SK-N-SH (cell line): ENCODE results near the gene CD46. TPM values are rescaled to one million over a fixed set of nuclear protein-coding genes. Genes with fewer than 3 reads are reported as not detected.
A peak's percentile ranks its signal among the peaks of the same experiment; 100 is the strongest.

Experiments used
- CTCF ChIA-PET: fragments of 300-600, 350-600 bp; formaldehyde crosslinking; extraction: SDS; loops from one replicate; lab custom pipeline; 2021; lab: Yijun Ruan, JAX
- POLR2A ChIA-PET: fragments of 350-600 bp; sonication (Branson Sonifier 250); formaldehyde crosslinking; extraction: SDS; loops from one replicate; lab custom pipeline; 2020; ENCODE audit warnings: antibody characterized with exemption, inconsistent platforms; lab: Yijun Ruan, JAX
- DNase-seq: peaks from one replicate; pipeline ENCODE4 v3.0.0; 2012
- H2AFZ ChIP-seq: fragments of 200-600 bp; sonication (generic); 2 replicates; pipeline ENCODE4 v1.8.1; 2016; ENCODE audit warnings: antibody characterized with exemption, mild to moderate bottlenecking, low read depth
- H3F3A ChIP-seq: fragments of 200-600 bp; sonication (generic); replicated peaks from 2 replicates; pipeline ENCODE3; 2016; ENCODE audit warnings: antibody characterized with exemption, mild to moderate bottlenecking; ENCODE audit not compliant: insufficient read depth
- H3K27ac ChIP-seq, 2 experiments: fragments of 200-500 bp in 1 of 2; fragments of 200-600 bp in 1 of 2; sonication (Bioruptor generic) in 1 of 2; sonication (generic), shearing (Covaris generic) in 1 of 2; 2 replicates each; pipeline versions ENCODE4 v1.5.1 to v1.6.1; 2014 to 2016; ENCODE audit warnings: low read depth in 2 of 2, inconsistent platforms in 1 of 2, low read length in 1 of 2, mild to moderate bottlenecking in 1 of 2, mixed read lengths in 1 of 2
- H3K27me3 ChIP-seq: fragments of 200-600 bp; sonication (generic), shearing (Covaris generic); 2 replicates; pipeline ENCODE4 v1.6.1; 2016; ENCODE audit warnings: mixed run types; ENCODE audit not compliant: insufficient read depth
- H3K36me3 ChIP-seq, 2 experiments: fragments of 200-500 bp in 1 of 2; fragments of 200-600 bp in 1 of 2; sonication (Bioruptor generic) in 1 of 2; sonication (generic) in 1 of 2; replicated peaks in 1 of 2; 2 replicates each; pipeline versions ENCODE3 to v1.5.1; 2014 to 2016; ENCODE audit warnings: low read length in 1 of 2, mild to moderate bottlenecking in 1 of 2; ENCODE audit not compliant: insufficient read depth in 2 of 2, control insufficient read depth in 1 of 2
- H3K4me1 ChIP-seq, 2 experiments: fragments of 200-500 bp in 1 of 2; fragments of 200-600 bp in 1 of 2; sonication (Bioruptor generic) in 1 of 2; sonication (generic), shearing (Covaris generic) in 1 of 2; 2 replicates each; pipeline versions ENCODE4 v1.5.1 to v1.6.1; 2014 to 2016; ENCODE audit warnings: low read depth in 1 of 2, low read length in 1 of 2, mixed run types in 1 of 2; ENCODE audit not compliant: insufficient read depth in 2 of 2, control insufficient read depth in 1 of 2
- H3K4me2 ChIP-seq: fragments of 200-600 bp; sonication (generic), shearing (Covaris generic); 2 replicates; pipeline ENCODE4 v1.6.1; 2017; ENCODE audit warnings: mixed run types
- H3K4me3 ChIP-seq, 2 experiments: fragments of 200-500 bp in 1 of 2; fragments of 200-600 bp in 1 of 2; sonication (Bioruptor generic) in 1 of 2; sonication (generic), shearing (Covaris generic) in 1 of 2; 2 replicates each; pipeline versions ENCODE4 v1.5.1 to v1.8.1; 2014 to 2016; ENCODE audit warnings: low read depth in 2 of 2, inconsistent platforms in 1 of 2, low read length in 1 of 2, mild to moderate bottlenecking in 1 of 2, mixed read lengths in 1 of 2, moderate library complexity in 1 of 2
- H3K79me2 ChIP-seq: fragments of 200-600 bp; sonication (generic); 2 replicates; pipeline ENCODE4 v1.8.1; 2017; ENCODE audit warnings: mild to moderate bottlenecking; ENCODE audit not compliant: insufficient read depth
- H3K9ac ChIP-seq: fragments of 200-600 bp; sonication (generic); 2 replicates; pipeline ENCODE4 v1.6.1; 2017; ENCODE audit warnings: mixed run types
- H3K9me2 ChIP-seq: fragments of 200-600 bp; sonication (generic); 2 replicates; pipeline ENCODE4 v1.6.1; 2017; ENCODE audit warnings: mixed run types
- H3K9me3 ChIP-seq: fragments of 200-600 bp; sonication (generic); 2 replicates; pipeline ENCODE4 v1.6.1; 2017; ENCODE audit warnings: mixed run types, mild to moderate bottlenecking, moderate library complexity
- H4K20me1 ChIP-seq: fragments of 200-600 bp; sonication (generic); 2 replicates; pipeline ENCODE4 v1.6.1; 2017; ENCODE audit warnings: mild to moderate bottlenecking, mixed run types; ENCODE audit not compliant: insufficient read depth
- ELF1 ChIP-seq: IDR thresholded peaks from 2 replicates; pipeline ENCODE4 v1.4.0; 2012
- EP300 ChIP-seq, 2 experiments: IDR thresholded peaks; 2 replicates each; pipeline versions ENCODE4 v1.4.0 to v1.6.1; 2012; ENCODE audit warnings: borderline replicate concordance in 1 of 2, low read depth in 1 of 2, low read length in 1 of 2
- FOSL2 ChIP-seq: IDR thresholded peaks from 2 replicates; pipeline ENCODE4 v1.4.0; 2012; ENCODE audit warnings: low read depth, mild to moderate bottlenecking, moderate library complexity, borderline replicate concordance
- GATA2 ChIP-seq: sonication (generic); formaldehyde crosslinking; IDR thresholded peaks from 2 replicates; pipeline ENCODE4 v1.5.0; 2020; ENCODE audit warnings: mild to moderate bottlenecking, missing genetic modification reagents
- JUND ChIP-seq: IDR thresholded peaks from 2 replicates; pipeline ENCODE4 v1.4.0; 2012
- MEF2A ChIP-seq: IDR thresholded peaks from 2 replicates; pipeline ENCODE4 v1.4.0; 2012; ENCODE audit warnings: low read depth, borderline replicate concordance
- RAD21 ChIP-seq: IDR thresholded peaks from 2 replicates; pipeline ENCODE4 v1.6.1; 2012; ENCODE audit warnings: mild to moderate bottlenecking, low read length
- SIN3A ChIP-seq: IDR thresholded peaks from 2 replicates; pipeline ENCODE4 v1.6.1; 2012; ENCODE audit warnings: low read depth, mild to moderate bottlenecking, low read length, moderate library complexity, borderline replicate concordance
- SMC3 ChIP-seq: IDR thresholded peaks from 2 replicates; pipeline ENCODE4 v1.6.1; 2012; ENCODE audit warnings: low read depth, low read length, improper control_type of control experiment
- whole genome bisulfite sequencing: methylation state at CpG from one replicate; pipeline ENCODE4 v1.1.6; 2017; ENCODE audit warnings: low lambda C conversion rate; 5-methylcytosine and 5-hydroxymethylcytosine counted together
- polyA plus RNA-seq, 3 experiments: library from polyadenylated mRNA; depleted of rRNA; stranded (reverse); fragments of >200 nt; gene quantifications; 2 replicates each; pipeline ENCODE4 v1.2.3, GENCODE V29; 2012
- TF ChIP-seq, protein P1 (sequence below): fragments of 200-600 bp; sonication (generic); IDR thresholded peaks from 2 replicates; pipeline ENCODE4 v1.6.1; 2017; ENCODE audit warnings: antibody characterized with exemption, mild to moderate bottlenecking, moderate library complexity

Gene CD46
- polyA plus RNA-seq, 1 of the 3 experiments (the other 2 are of a cell fraction), result 56.0 TPM

GRCh38 chr1:207794861-207795260 is 43.0 kb downstream of the CD46 start:
- H3K36me3 ChIP-seq, result peaks cover 19 to 63% of the 10 kb centered on the region in 2 experiments
- POLR2A ChIA-PET, result no interaction called here
- no peaks in the 10 kb centered on the region for H3K27me3 ChIP-seq
- H3F3A ChIP-seq, result peaks cover 27% of the 10 kb centered on the region
- no peak for DNase-seq
- 80% methylated on average over 2 of the region's 2 CpGs for WGBS
- no peaks in the 10 kb centered on the region for H4K20me1 ChIP-seq
- no peaks in the 10 kb centered on the region for H3K9me2 ChIP-seq
- no peak overlapping the region for H3K9ac ChIP-seq
- peaks cover 3 to 4% of the 10 kb centered on the region in 2 experiments; a peak in 2 of 4 replicates for H3K4me1 ChIP-seq
- no peak overlapping the region for H3K27ac ChIP-seq
- TF ChIP-seq GATA2 (CRISPR knock-in tag), result no peak
- H3K4me3 ChIP-seq, result no peak overlapping the region
- no peaks in the 10 kb centered on the region for H3K79me2 ChIP-seq
- H3K4me2 ChIP-seq, result no peak overlapping the region
- CTCF ChIA-PET, result interaction anchor here (1.0 to 2.3 kb wide), 4 partner anchors 74 to 215 kb away, joined by 3 to 5 read pairs (median 3); no protein-coding TSS in a partner anchor
- H2AFZ ChIP-seq, result no peak overlapping the region
- no peaks in the 10 kb centered on the region for H3K9me3 ChIP-seq

GRCh38 chr1:207797229-207797973 is 45.5 kb downstream of the CD46 start:
- CTCF ChIA-PET, result interaction anchor here (0.6 to 3.8 kb wide), 50 partner anchors 8 to 1751 kb away, joined by 3 to 35 read pairs (median 5); partner anchors contain the start of gene CD46
- WGBS, result 54% methylated on average over 7 of the region's 7 CpGs

More at GRCh38 chr1:207797229-207797973, 45.5 kb downstream of the CD46 start:
- no peaks in the 10 kb centered on the region for H3K9me2 ChIP-seq
- POLR2A ChIA-PET, result interaction anchor here (0.6 to 0.7 kb wide), 5 partner anchors 32 to 166 kb away, joined by 3 to 5 read pairs (median 4); partner anchors contain the start of gene CD46
- no peaks in the 10 kb centered on the region for H4K20me1 ChIP-seq
- H3K9ac ChIP-seq, result no peak overlapping the region
- no peak overlapping the region for H2AFZ ChIP-seq
- no peak overlapping the region for H3K4me2 ChIP-seq
- H3K4me1 ChIP-seq, result peaks cover 0 to 4% of the 10 kb centered on the region in 2 experiments; a peak in 2 of 4 replicates
- peaks cover 27% of the 10 kb centered on the region for H3F3A ChIP-seq
- H3K27ac ChIP-seq, result peak overlapping the region in 1 of 2 experiments; percentile 34; a peak in 1 of 4 replicates
- peak; percentile 66; the same call in 1 of the 2 replicates for TF ChIP-seq FOSL2
- TF ChIP-seq ELF1, result no peak
- no peak for TF ChIP-seq SIN3A
- no peak for TF ChIP-seq MEF2A
- no peak for TF ChIP-seq EP300 (IDR thresholded peaks at IDR 0.05; ENCODE audit: borderline replicate concordance in 1 of 2, low read depth in 1 of 2, low read length in 1 of 2)
- peak; percentile 83 for TF ChIP-seq RAD21
- TF ChIP-seq, protein P1, sequence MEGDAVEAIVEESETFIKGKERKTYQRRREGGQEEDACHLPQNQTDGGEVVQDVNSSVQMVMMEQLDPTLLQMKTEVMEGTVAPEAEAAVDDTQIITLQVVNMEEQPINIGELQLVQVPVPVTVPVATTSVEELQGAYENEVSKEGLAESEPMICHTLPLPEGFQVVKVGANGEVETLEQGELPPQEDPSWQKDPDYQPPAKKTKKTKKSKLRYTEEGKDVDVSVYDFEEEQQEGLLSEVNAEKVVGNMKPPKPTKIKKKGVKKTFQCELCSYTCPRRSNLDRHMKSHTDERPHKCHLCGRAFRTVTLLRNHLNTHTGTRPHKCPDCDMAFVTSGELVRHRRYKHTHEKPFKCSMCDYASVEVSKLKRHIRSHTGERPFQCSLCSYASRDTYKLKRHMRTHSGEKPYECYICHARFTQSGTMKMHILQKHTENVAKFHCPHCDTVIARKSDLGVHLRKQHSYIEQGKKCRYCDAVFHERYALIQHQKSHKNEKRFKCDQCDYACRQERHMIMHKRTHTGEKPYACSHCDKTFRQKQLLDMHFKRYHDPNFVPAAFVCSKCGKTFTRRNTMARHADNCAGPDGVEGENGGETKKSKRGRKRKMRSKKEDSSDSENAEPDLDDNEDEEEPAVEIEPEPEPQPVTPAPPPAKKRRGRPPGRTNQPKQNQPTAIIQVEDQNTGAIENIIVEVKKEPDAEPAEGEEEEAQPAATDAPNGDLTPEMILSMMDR, result peak; percentile 89
- peak; percentile 67 for TF ChIP-seq SMC3
- TF ChIP-seq JUND, result peak; percentile 64
- TF ChIP-seq, all 33 proteins: peak for 5
- Histone ChIP-seq H3K36me3 (peaks cover 13 to 47% of the 10 kb centered on the region in 2 experiments), H3K27me3 (no peaks in the 10 kb centered on the region), H3K79me2 (no peaks in the 10 kb centered on the region), H3K9me3 (no peaks in the 10 kb centered on the region), H3K4me3 (peak overlapping the region in 1 of 2 experiments; percentile 4; a peak in 1 of 4 replicates)
- peak; percentile 68 for DNase-seq
